Glutamatergic neuron (in vitro differentiated cells): ENCODE measurements around the gene PRR3. TPM values are rescaled to one million over a fixed set of nuclear protein-coding genes. Genes with fewer than 3 reads are reported as not detected.

Experiments used
- DNase-seq: peaks from one replicate; pipeline ENCODE4 v3.0.0; 2022
- H3K27ac Mint-ChIP-seq: one replicate; pipeline ENCODE4 v1.8.0; 2020; ENCODE audit warnings: mild to moderate bottlenecking, mixed read lengths, inconsistent platforms; ENCODE audit not compliant: unreplicated experiment
- H3K27me3 Mint-ChIP-seq: one replicate; pipeline ENCODE4 v1.8.0; 2020; ENCODE audit warnings: mild to moderate bottlenecking, moderate library complexity, mixed read lengths, inconsistent platforms; ENCODE audit not compliant: unreplicated experiment
- H3K36me3 Mint-ChIP-seq: one replicate; pipeline ENCODE4 v1.8.0; 2020; ENCODE audit warnings: mild to moderate bottlenecking, mixed read lengths, inconsistent platforms; ENCODE audit not compliant: unreplicated experiment
- H3K4me1 Mint-ChIP-seq: one replicate; pipeline ENCODE4 v1.8.0; 2020; ENCODE audit warnings: mild to moderate bottlenecking, low read depth, mixed read lengths, inconsistent platforms; ENCODE audit not compliant: unreplicated experiment
- H3K4me3 Mint-ChIP-seq: one replicate; pipeline ENCODE4 v1.8.0; 2020; ENCODE audit warnings: mild to moderate bottlenecking, mixed read lengths, inconsistent platforms; ENCODE audit not compliant: unreplicated experiment
- H3K9me3 Mint-ChIP-seq: one replicate; pipeline ENCODE4 v1.8.0; 2020; ENCODE audit warnings: mild to moderate bottlenecking, moderate library complexity, mixed read lengths, inconsistent platforms; ENCODE audit not compliant: unreplicated experiment
- CTCF ChIP-seq: fragments of 200-600 bp; sonication (generic); IDR thresholded peaks from one replicate; pipeline ENCODE4 v1.5.0; 2021; ENCODE audit not compliant: partially characterized antibody, unreplicated experiment
- total RNA-seq: library from RNA; stranded (reverse); fragmentation: NEBNext Ultra II Directional; extraction: Animal tissue kit (Norgen Biotek cat#: 25700); gene quantifications from one replicate; pipeline ENCODE4 v1.2.1, GENCODE V29; 2021; ENCODE audit not compliant: unreplicated experiment

PRR3 gene
- total RNA-seq, 1 donor from 2014 or later, result 34.7 TPM

GRCh38 chr6:30570740-30571074 lies 13.6 kb downstream of the PRR3 start:
- TF ChIP-seq CTCF, result no peak
- H3K4me1 Mint-ChIP-seq, result peaks cover 19% of the 10 kb centered on the region
- no peak for DNase-seq
- H3K27ac Mint-ChIP-seq, result peak overlapping the region; percentile 53
- H3K4me3 Mint-ChIP-seq, result peak overlapping the region; percentile 98
- H3K27me3 Mint-ChIP-seq, result peaks cover 4% of the 10 kb centered on the region
- no peaks in the 10 kb centered on the region for H3K36me3 Mint-ChIP-seq
- peaks cover 9% of the 10 kb centered on the region for H3K9me3 Mint-ChIP-seq

GRCh38 chr6:30571075-30571761 lies 14.1 kb downstream of the PRR3 start, which contains the start of gene ABCF1:
TSS of gene ABCF1 (plus strand) at chr6:30571442. CDS start at chr6:30571488, 46 bp downstream.
- Mint-ChIP-seq H3K36me3 (no peaks in the 10 kb centered on the region), H3K27me3 (peaks cover 4% of the 10 kb centered on the region), H3K4me1 (peaks cover 19% of the 10 kb centered on the region), H3K4me3 (peak within 1 kb of the TSS; percentile 98), H3K27ac (peak within 1 kb of the TSS; percentile 91), H3K9me3 (peaks cover 9% of the 10 kb centered on the region)
- TF ChIP-seq CTCF, result no peak
- peak; percentile 100 for DNase-seq

DNA sequence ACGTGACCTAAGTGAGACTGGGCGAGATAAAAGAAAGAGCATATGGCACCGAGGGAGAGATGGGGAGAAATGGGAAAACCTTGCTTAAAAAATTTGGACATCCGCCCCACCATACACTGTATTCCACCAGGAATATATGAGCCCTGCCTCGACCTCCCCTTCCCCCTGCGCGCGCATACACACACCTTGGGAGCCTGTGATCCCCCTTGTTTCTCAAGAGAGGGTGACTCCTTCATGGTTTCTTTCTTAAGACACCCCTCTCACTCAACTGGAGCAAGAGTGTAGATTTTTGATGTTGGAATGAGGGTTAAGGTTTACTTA lies 14.6 kb downstream of the PRR3 start:
- no peak for TF ChIP-seq CTCF
- no peak for DNase-seq
- Mint-ChIP-seq H3K4me1 (peaks cover 19% of the 10 kb centered on the region), H3K27ac (peak overlapping the region; percentile 91), H3K9me3 (peaks cover 8% of the 10 kb centered on the region), H3K36me3 (no peaks in the 10 kb centered on the region), H3K27me3 (peaks cover 4% of the 10 kb centered on the region), H3K4me3 (peak overlapping the region; percentile 98)

- Mint-ChIP-seq H3K27me3 (peaks cover 4% of the 10 kb centered on the region), H3K9me3 (peaks cover 8% of the 10 kb centered on the region), H3K27ac (peak overlapping the region; percentile 91), H3K4me3 (peak overlapping the region; percentile 98), H3K36me3 (no peaks in the 10 kb centered on the region), H3K4me1 (peaks cover 19% of the 10 kb centered on the region)
- no peak for TF ChIP-seq CTCF
- no peak for DNase-seq
Observed at GRCh38 chr6:30572148-30572547, 15.1 kb downstream of the PRR3 start.

GRCh38 chr6:30573113-30573512 lies 16.0 kb downstream of the PRR3 start:
- H3K9me3 Mint-ChIP-seq, result peaks cover 8% of the 10 kb centered on the region
- no peak for DNase-seq
- peaks cover 4% of the 10 kb centered on the region for H3K27me3 Mint-ChIP-seq
- H3K36me3 Mint-ChIP-seq, result no peaks in the 10 kb centered on the region
- H3K4me1 Mint-ChIP-seq, result peaks cover 19% of the 10 kb centered on the region
- no peak overlapping the region for H3K27ac Mint-ChIP-seq
- TF ChIP-seq CTCF, result no peak
- H3K4me3 Mint-ChIP-seq, result peak overlapping the region; percentile 98
